HCT116 (cell line): ENCODE results near the gene SARNP. TPM values are rescaled to one million over a fixed set of nuclear protein-coding genes. Genes with fewer than 3 reads are reported as not detected.

Source experiments
- ATAC-seq: fragments of 200-7000 bp; cut with Tn5 transposase; 2 replicates; pipeline ENCODE4 v1.9.1; 2020; ENCODE audit warnings: mild to moderate bottlenecking, moderate library complexity
- BruUV-seq: library from RNA; stranded (reverse); fragments of 400-500 nt; replicated peaks from 2 replicates; lab custom pipeline; 2021; lab: Mats Ljungman, UMichigan
- CTCF ChIA-PET: fragments of 300-600 bp; sonication (Branson Sonifier 250); formaldehyde crosslinking; loops from one replicate; lab custom pipeline; 2021; ENCODE audit warnings: antibody characterized with exemption; lab: Charles Lee
- POLR2A ChIA-PET: fragments of 300-600, 350-600 bp; sonication (Branson Sonifier 250); formaldehyde crosslinking; loops from one replicate; lab custom pipeline; 2021; ENCODE audit warnings: antibody characterized with exemption; lab: Charles Lee
- RAD21 ChIA-PET, 2 experiments: fragments of 300-600 bp; sonication (Branson Sonifier 250); formaldehyde crosslinking; loops; one replicate each; lab custom pipeline; 2023; ENCODE audit warnings: low total read pairs in 2 of 2; ENCODE audit not compliant: uncharacterized antibody in 2 of 2, unreplicated experiment in 2 of 2, low non-redundant PET in 1 of 2; lab: Charles Lee
- DNase-seq: peaks from one replicate; pipeline ENCODE4 v3.0.0-alpha.2; 2010; ENCODE audit warnings: low read depth, low spot score
- H2AFZ ChIP-seq: fragments of 200-600 bp; shearing (Covaris generic), sonication (generic); 2 replicates; pipeline ENCODE4 v1.6.1; 2017; ENCODE audit warnings: low read depth, mixed run types, mixed read lengths, antibody characterized with exemption, low read length; ENCODE audit not compliant: poor library complexity, severe bottlenecking
- H3K27ac ChIP-seq: 2 replicates; pipeline ENCODE4 v1.5.1; 2012; ENCODE audit warnings: low read depth, low read length
- H3K27me3 ChIP-seq: fragments of 200-600 bp; sonication (generic); 2 replicates; pipeline ENCODE4 v1.6.1; 2016; ENCODE audit warnings: mixed run types, low read length, mixed read lengths; ENCODE audit not compliant: insufficient read depth
- H3K36me3 ChIP-seq, 2 experiments: fragments of 200-500 bp in 1 of 2; fragments of 200-600 bp in 1 of 2; sonication (Bioruptor generic) in 1 of 2; sonication (generic) in 1 of 2; 2 replicates each; pipeline versions ENCODE4 v1.5.1 to v1.6.1; 2014 to 2016; ENCODE audit warnings: low read length in 2 of 2, inconsistent platforms in 1 of 2, mixed read lengths in 1 of 2, mixed run types in 1 of 2; ENCODE audit not compliant: insufficient read depth in 2 of 2, control insufficient read depth in 1 of 2
- H3K4me1 ChIP-seq, 2 experiments: fragments of 200-600 bp in 1 of 2; sonication (generic) in 1 of 2; 2 replicates each; pipeline versions ENCODE4 v1.5.1 to v1.6.1; 2012 to 2017; ENCODE audit warnings: low read length in 2 of 2, inconsistent platforms in 1 of 2, mild to moderate bottlenecking in 1 of 2, mixed read lengths in 1 of 2, mixed run types in 1 of 2, moderate library complexity in 1 of 2; ENCODE audit not compliant: insufficient read depth in 2 of 2, control insufficient read depth in 1 of 2
- H3K4me2 ChIP-seq: fragments of 200-600 bp; sonication (generic); 2 replicates; pipeline ENCODE4 v1.6.1; 2017; ENCODE audit warnings: mixed run types, low read length, mixed read lengths
- H3K4me3 ChIP-seq, 2 experiments: fragments of 200-600 bp in 1 of 2; sonication (generic) in 1 of 2; replicated peaks in 1 of 2; 2 replicates each; pipeline ENCODE4 v1.5.1; 2011 to 2016; ENCODE audit warnings: low read length in 2 of 2, control low read depth in 1 of 2, low read depth in 1 of 2, mild to moderate bottlenecking in 1 of 2, mixed read lengths in 1 of 2, mixed run types in 1 of 2
- H3K79me2 ChIP-seq: fragments of 200-600 bp; sonication (generic); 2 replicates; pipeline ENCODE4 v1.6.1; 2017; ENCODE audit warnings: mild to moderate bottlenecking, mixed run types, low read length, moderate library complexity, mixed read lengths; ENCODE audit not compliant: insufficient read depth
- H3K9ac ChIP-seq: fragments of 200-600 bp; sonication (generic); 2 replicates; pipeline ENCODE4 v1.6.1; 2016; ENCODE audit warnings: low read length, mixed read lengths
- H3K9me2 ChIP-seq: fragments of 200-600 bp; sonication (generic), shearing (Covaris generic); 2 replicates; pipeline ENCODE4 v1.6.1; 2017; ENCODE audit warnings: mixed run types, mild to moderate bottlenecking, moderate library complexity; ENCODE audit not compliant: insufficient read depth
- H3K9me3 ChIP-seq, 2 experiments: fragments of 200-500 bp in 1 of 2; fragments of 200-600 bp in 1 of 2; sonication (Bioruptor generic) in 1 of 2; sonication (generic) in 1 of 2; 2 replicates each; pipeline ENCODE4 v1.6.1; 2014 to 2017; ENCODE audit warnings: low read length in 2 of 2, mixed read lengths in 2 of 2, inconsistent platforms in 1 of 2, low read depth in 1 of 2, mild to moderate bottlenecking in 1 of 2, mixed run types in 1 of 2, moderate library complexity in 1 of 2; ENCODE audit not compliant: control insufficient read depth in 1 of 2, insufficient read depth in 1 of 2
- H4K20me1 ChIP-seq: fragments of 200-600 bp; sonication (generic), shearing (Covaris generic); 2 replicates; pipeline ENCODE4 v1.6.1; 2017; ENCODE audit warnings: mixed run types, mild to moderate bottlenecking, moderate library complexity; ENCODE audit not compliant: insufficient read depth
- CBX3 ChIP-seq: IDR thresholded peaks from 2 replicates; pipeline ENCODE4 v1.6.1; 2012; ENCODE audit warnings: low read depth
- CTCF ChIP-seq, 3 experiments: fragments of 200-600 bp in 1 of 3; sonication (generic) in 1 of 3; IDR thresholded peaks in 2 of 3; conservative IDR thresholded peaks in 1 of 3; 2 replicates each; pipeline ENCODE4 v1.5.1; 2012 to 2017; ENCODE audit warnings: low read depth in 2 of 3, low read length in 2 of 3, antibody characterized with exemption in 1 of 3, borderline replicate concordance in 1 of 3, control low read depth in 1 of 3, mild to moderate bottlenecking in 1 of 3, mixed read lengths in 1 of 3, mixed run types in 1 of 3, moderate library complexity in 1 of 3; ENCODE audit not compliant: insufficient read depth in 1 of 3
- RAD21 ChIP-seq: IDR thresholded peaks from 2 replicates; pipeline ENCODE4 v1.6.1; 2012; ENCODE audit warnings: low read depth, mild to moderate bottlenecking
- intact Hi-C: fragments of 100-400 bp; cut with micrococcal nuclease; formaldehyde crosslinking; loops from 2 replicates; pipeline ENCODE4 v1.10.0; 2022
- total RNA-seq: library from RNA; stranded (reverse); gene quantifications from one replicate; pipeline ENCODE4 v1.2.1, GENCODE V29; 2021; ENCODE audit not compliant: unreplicated experiment

SARNP gene
- total RNA-seq, 1 experiment from 2014 or later, result 82.4 TPM

- H3K9ac ChIP-seq, result no peak overlapping the region
- RAD21 ChIA-PET, result no interaction called here
Observed at GRCh38 chr12:55820679-55821078, 3.2 kb upstream of the SARNP start.

More at GRCh38 chr12:55820679-55821078, 3.2 kb upstream of the SARNP start:
- ChIA-PET POLR2A (interaction anchor here (0.9 to 2.5 kb wide), 4 partner anchors 9 to 119 kb away, joined by 3 to 14 read pairs (median 4); partner anchors contain the start of gene DNAJC14), CTCF (interaction anchor here (0.8 to 2.5 kb wide), 9 partner anchors 9 to 129 kb away, joined by 3 to 13 read pairs (median 4); partner anchors contain the start of gene DNAJC14)
- H4K20me1 ChIP-seq, result no peaks in the 10 kb centered on the region
- ATAC-seq (no peak), DNase-seq (no peak)
- BruUV-seq, result no TSS peak
- H3K36me3 ChIP-seq, result peaks cover 31 to 36% of the 10 kb centered on the region in 2 experiments
- H3K9me3 ChIP-seq, result no peaks in the 10 kb centered on the region
- intact Hi-C loops, result loop anchor here (1.0 kb wide), 1 partner anchor 120 kb away; no protein-coding TSS in a partner anchor
- no peaks in the 10 kb centered on the region for H3K9me2 ChIP-seq
- H2AFZ ChIP-seq, result no peak overlapping the region
- H3K27me3 ChIP-seq, result no peaks in the 10 kb centered on the region
- no peak overlapping the region for H3K27ac ChIP-seq
- H3K4me2 ChIP-seq, result no peak overlapping the region
- TF ChIP-seq CBX3 (no peak), RAD21 (peak; percentile 47), CTCF (IDR thresholded peaks at IDR 0.05 in 2 of 3, conservative IDR thresholded peaks at IDR 0.05 in 1 of 3; ENCODE audit: borderline replicate concordance in 1 of 3, insufficient read depth in 1 of 3, low read depth in 2 of 3, low read length in 2 of 3) (peak; percentile 33 to 56 (median 49); a peak in 5 of 6 replicates)
- H3K4me1 ChIP-seq, result peaks cover 14 to 19% of the 10 kb centered on the region in 2 experiments
- H3K4me3 ChIP-seq, result no peak overlapping the region
- peaks cover 61% of the 10 kb centered on the region for H3K79me2 ChIP-seq
